NB4 (cell line): ENCODE results near the gene FAM241A.

Experiments
- POLR2A ChIP-seq: IDR thresholded peaks from 2 replicates; pipeline ENCODE4 v1.6.1; 2011; ENCODE audit warnings: mild to moderate bottlenecking; ENCODE audit not compliant: insufficient read length; ENCODE audit errors: extremely low read depth
- TF ChIP-seq, protein P1 (sequence below): IDR thresholded peaks from one replicate; pipeline ENCODE4 v1.5.1; 2012; ENCODE audit warnings: low read depth, low read length

DNA sequence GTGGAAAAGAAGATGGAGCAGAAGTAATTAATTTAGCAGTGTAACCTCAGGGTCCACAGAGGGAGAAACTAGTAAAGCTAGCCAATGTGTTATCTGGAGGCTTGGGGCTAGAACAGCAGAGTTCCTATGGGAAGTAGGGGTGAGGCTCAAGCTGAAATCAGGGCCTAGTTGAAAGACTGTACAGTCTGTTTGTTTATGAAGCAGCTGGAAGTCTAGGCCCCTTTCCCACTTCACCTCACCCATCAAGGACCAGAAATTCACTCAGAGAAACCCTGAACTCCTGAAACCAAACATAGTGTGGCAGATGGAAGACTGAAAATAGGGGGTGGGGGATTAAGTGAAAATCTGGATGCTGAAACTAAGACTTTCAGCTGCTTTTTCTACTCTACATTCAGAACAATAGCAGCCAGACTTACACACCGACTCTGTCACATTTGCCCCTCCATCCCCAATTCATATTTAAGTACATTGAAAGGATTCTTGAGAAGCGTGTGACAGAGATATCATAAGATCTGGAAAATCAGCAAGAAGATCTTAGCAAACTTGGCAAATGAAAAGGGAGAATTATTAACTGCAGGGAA, 32.6 kb upstream of the FAM241A start:
- TF ChIP-seq, protein P1, sequence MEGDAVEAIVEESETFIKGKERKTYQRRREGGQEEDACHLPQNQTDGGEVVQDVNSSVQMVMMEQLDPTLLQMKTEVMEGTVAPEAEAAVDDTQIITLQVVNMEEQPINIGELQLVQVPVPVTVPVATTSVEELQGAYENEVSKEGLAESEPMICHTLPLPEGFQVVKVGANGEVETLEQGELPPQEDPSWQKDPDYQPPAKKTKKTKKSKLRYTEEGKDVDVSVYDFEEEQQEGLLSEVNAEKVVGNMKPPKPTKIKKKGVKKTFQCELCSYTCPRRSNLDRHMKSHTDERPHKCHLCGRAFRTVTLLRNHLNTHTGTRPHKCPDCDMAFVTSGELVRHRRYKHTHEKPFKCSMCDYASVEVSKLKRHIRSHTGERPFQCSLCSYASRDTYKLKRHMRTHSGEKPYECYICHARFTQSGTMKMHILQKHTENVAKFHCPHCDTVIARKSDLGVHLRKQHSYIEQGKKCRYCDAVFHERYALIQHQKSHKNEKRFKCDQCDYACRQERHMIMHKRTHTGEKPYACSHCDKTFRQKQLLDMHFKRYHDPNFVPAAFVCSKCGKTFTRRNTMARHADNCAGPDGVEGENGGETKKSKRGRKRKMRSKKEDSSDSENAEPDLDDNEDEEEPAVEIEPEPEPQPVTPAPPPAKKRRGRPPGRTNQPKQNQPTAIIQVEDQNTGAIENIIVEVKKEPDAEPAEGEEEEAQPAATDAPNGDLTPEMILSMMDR = no peak
- TF ChIP-seq POLR2A = no peak
